ENCODE data around the gene BAIAP2L2. TPM values are rescaled to one million over a fixed set of nuclear protein-coding genes. Genes with fewer than 3 reads are reported as not detected.

The BAIAP2L2 gene
- polyA plus RNA-seq, 2 of the 4 experiments (the other 2 are of a cell fraction), result 3.5 to 4.7 TPM

DNA sequence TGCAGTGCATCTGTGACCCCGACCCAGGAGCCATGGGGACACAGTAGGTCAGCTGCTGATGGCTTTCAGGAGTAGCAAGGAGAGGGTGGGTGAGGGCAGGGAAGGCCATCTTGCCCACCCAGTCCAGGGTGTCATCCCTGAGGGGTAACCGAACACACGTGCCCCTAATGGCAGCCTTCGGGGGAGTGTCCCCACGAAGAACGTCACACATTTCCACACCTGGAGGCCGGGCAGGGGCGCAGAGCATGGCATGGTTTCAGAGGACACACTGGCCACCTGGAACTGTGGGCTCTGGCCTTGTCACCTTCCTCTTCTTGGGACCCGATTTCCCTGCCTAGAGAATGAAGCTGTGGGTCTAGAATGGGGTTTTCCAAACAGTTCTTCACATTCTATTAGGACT is 19.4 kb upstream of the BAIAP2L2 start:
- no peak for DNase-seq (ENCODE audit: low read depth in 1 of 2, low spot score in 1 of 2)
- Histone ChIP-seq H3K9me3 (no peaks in the 10 kb centered on the region), H3K4me1 (no peaks in the 10 kb centered on the region; the same call in 2 of the 3 replicates), H3K4me2 (no peak overlapping the region), H3K27ac (no peak overlapping the region), H3K4me3 (no peak overlapping the region)
- no peak for ATAC-seq
- FAIRE-seq, result no peak
- 86% methylated on average over 7 of the region's 9 CpGs for WGBS (ENCODE audit: missing lambda C conversion rate)
- CTCF ChIA-PET, result interaction anchor here (0.9 to 4.8 kb wide), 2 partner anchors 8 to 15 kb away, joined by 3 to 22 read pairs; no protein-coding TSS in a partner anchor
- TF ChIP-seq RARB (CRISPR knock-in tag; IDR thresholded peaks at IDR 0.05), result no peak
- TF ChIP-seq, protein P1, sequence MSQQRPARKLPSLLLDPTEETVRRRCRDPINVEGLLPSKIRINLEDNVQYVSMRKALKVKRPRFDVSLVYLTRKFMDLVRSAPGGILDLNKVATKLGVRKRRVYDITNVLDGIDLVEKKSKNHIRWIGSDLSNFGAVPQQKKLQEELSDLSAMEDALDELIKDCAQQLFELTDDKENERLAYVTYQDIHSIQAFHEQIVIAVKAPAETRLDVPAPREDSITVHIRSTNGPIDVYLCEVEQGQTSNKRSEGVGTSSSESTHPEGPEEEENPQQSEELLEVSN (IDR thresholded peaks at IDR 0.05; ENCODE audit: borderline replicate concordance, low read depth), result no peak
- TF ChIP-seq NFE2L2 (conservative IDR thresholded peaks at IDR 0.05; ENCODE audit: low read length), result no peak
- no peak for TF ChIP-seq POLR2A (IDR thresholded peaks at IDR 0.05; ENCODE audit: low read length)
- POLR2A ChIA-PET, result no interaction called here

DNA sequence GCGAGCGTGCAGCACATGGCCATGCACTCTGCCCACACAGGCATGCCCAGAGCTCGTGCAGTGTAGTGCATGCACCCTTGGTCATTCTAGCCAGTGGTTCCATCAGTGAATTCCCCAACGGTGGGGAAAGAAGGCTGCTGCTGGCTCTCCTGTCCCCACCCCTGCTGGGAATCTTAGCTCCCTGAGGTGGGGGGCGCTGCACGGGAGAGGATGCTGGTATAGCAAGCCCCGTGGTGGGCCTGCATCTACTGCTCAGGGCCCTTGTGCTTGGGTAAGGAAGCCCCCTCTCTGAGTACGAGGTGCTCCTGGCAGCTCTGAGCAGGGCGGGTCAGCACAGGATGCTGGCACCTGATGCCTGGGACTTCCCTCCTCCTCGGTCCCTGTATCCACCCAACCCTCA is 18.5 kb upstream of the BAIAP2L2 start:
- no peak for ATAC-seq
- no peak overlapping the region for H3K4me3 ChIP-seq
- no peak overlapping the region for H3K4me2 ChIP-seq
- no peaks in the 10 kb centered on the region for H3K4me1 ChIP-seq
- no peaks in the 10 kb centered on the region for H3K9me3 ChIP-seq
- FAIRE-seq, result no peak
- TF ChIP-seq ESRRA (IDR thresholded peaks at IDR 0.05; ENCODE audit: borderline replicate concordance, low read length) (no peak), POLR2A (IDR thresholded peaks at IDR 0.05; ENCODE audit: low read length) (no peak), CEBPB (IDR thresholded peaks at IDR 0.05) (no peak), PHF8 (IDR thresholded peaks at IDR 0.05; ENCODE audit: borderline replicate concordance, low read depth) (no peak), RARB (CRISPR knock-in tag; IDR thresholded peaks at IDR 0.05) (no peak)
- TF ChIP-seq, protein P2, sequence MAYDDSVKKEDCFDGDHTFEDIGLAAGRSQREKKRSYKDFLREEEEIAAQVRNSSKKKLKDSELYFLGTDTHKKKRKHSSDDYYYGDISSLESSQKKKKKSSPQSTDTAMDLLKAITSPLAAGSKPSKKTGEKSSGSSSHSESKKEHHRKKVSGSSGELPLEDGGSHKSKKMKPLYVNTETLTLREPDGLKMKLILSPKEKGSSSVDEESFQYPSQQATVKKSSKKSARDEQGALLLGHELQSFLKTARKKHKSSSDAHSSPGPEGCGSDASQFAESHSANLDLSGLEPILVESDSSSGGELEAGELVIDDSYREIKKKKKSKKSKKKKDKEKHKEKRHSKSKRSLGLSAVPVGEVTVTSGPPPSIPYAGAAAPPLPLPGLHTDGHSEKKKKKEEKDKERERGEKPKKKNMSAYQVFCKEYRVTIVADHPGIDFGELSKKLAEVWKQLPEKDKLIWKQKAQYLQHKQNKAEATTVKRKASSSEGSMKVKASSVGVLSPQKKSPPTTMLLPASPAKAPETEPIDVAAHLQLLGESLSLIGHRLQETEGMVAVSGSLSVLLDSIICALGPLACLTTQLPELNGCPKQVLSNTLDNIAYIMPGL (CRISPR knock-in tag; IDR thresholded peaks at IDR 0.05; ENCODE audit: borderline replicate concordance), result no peak
- TF ChIP-seq, protein P3, sequence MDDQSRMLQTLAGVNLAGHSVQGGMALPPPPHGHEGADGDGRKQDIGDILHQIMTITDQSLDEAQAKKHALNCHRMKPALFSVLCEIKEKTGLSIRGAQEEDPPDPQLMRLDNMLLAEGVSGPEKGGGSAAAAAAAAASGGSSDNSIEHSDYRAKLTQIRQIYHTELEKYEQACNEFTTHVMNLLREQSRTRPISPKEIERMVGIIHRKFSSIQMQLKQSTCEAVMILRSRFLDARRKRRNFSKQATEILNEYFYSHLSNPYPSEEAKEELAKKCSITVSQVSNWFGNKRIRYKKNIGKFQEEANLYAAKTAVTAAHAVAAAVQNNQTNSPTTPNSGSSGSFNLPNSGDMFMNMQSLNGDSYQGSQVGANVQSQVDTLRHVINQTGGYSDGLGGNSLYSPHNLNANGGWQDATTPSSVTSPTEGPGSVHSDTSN (IDR thresholded peaks at IDR 0.05), result no peak
- TF ChIP-seq, protein P4, sequence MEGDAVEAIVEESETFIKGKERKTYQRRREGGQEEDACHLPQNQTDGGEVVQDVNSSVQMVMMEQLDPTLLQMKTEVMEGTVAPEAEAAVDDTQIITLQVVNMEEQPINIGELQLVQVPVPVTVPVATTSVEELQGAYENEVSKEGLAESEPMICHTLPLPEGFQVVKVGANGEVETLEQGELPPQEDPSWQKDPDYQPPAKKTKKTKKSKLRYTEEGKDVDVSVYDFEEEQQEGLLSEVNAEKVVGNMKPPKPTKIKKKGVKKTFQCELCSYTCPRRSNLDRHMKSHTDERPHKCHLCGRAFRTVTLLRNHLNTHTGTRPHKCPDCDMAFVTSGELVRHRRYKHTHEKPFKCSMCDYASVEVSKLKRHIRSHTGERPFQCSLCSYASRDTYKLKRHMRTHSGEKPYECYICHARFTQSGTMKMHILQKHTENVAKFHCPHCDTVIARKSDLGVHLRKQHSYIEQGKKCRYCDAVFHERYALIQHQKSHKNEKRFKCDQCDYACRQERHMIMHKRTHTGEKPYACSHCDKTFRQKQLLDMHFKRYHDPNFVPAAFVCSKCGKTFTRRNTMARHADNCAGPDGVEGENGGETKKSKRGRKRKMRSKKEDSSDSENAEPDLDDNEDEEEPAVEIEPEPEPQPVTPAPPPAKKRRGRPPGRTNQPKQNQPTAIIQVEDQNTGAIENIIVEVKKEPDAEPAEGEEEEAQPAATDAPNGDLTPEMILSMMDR (IDR thresholded peaks at IDR 0.05), result no peak
- TF ChIP-seq, protein P5, sequence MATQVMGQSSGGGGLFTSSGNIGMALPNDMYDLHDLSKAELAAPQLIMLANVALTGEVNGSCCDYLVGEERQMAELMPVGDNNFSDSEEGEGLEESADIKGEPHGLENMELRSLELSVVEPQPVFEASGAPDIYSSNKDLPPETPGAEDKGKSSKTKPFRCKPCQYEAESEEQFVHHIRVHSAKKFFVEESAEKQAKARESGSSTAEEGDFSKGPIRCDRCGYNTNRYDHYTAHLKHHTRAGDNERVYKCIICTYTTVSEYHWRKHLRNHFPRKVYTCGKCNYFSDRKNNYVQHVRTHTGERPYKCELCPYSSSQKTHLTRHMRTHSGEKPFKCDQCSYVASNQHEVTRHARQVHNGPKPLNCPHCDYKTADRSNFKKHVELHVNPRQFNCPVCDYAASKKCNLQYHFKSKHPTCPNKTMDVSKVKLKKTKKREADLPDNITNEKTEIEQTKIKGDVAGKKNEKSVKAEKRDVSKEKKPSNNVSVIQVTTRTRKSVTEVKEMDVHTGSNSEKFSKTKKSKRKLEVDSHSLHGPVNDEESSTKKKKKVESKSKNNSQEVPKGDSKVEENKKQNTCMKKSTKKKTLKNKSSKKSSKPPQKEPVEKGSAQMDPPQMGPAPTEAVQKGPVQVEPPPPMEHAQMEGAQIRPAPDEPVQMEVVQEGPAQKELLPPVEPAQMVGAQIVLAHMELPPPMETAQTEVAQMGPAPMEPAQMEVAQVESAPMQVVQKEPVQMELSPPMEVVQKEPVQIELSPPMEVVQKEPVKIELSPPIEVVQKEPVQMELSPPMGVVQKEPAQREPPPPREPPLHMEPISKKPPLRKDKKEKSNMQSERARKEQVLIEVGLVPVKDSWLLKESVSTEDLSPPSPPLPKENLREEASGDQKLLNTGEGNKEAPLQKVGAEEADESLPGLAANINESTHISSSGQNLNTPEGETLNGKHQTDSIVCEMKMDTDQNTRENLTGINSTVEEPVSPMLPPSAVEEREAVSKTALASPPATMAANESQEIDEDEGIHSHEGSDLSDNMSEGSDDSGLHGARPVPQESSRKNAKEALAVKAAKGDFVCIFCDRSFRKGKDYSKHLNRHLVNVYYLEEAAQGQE (IDR thresholded peaks at IDR 0.05), result no peak
- no peak overlapping the region for H3K27ac ChIP-seq
- DNase-seq (ENCODE audit: low read depth in 1 of 2, low spot score in 1 of 2), result no peak
- 83% methylated on average over 5 of the region's 10 CpGs for WGBS (ENCODE audit: missing lambda C conversion rate)
- ChIA-PET POLR2A (no interaction called here), CTCF (interaction anchor here (0.7 to 4.8 kb wide), 4 partner anchors 9 to 21 kb away, joined by 3 to 22 read pairs (median 4); no protein-coding TSS in a partner anchor)

DNA sequence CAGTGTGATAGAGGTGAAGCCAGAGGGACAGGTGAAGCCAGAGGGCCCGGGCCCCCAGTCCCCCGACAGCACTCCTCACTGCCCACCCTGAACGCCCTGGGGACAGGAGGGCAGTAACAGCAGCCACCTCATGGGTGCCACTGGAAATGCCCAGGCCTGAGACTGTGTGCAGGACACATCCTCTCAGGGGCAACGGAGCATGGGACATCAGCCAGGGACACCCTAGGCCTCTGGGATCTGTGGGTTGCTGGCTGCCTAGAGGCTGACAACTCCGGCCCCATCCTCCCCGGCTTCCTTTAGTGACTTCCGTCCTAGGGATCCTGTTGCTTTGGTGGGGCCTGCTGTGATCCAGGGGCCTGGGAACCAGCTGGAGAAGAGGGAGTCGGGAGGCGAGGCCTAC is 17.4 kb upstream of the BAIAP2L2 start:
- no peaks in the 10 kb centered on the region for H3K9me3 ChIP-seq
- no peak overlapping the region for H3K4me3 ChIP-seq
- no peak overlapping the region for H3K27ac ChIP-seq
- DNase-seq (ENCODE audit: low read depth in 1 of 2, low spot score in 1 of 2) (no peak), FAIRE-seq (no peak), ATAC-seq (no peak)
- ChIA-PET CTCF (interaction anchor here (1.2 to 4.8 kb wide), 3 partner anchors 9 to 22 kb away, joined by 3 to 22 read pairs (median 5); no protein-coding TSS in a partner anchor), POLR2A (no interaction called here)
- no peak overlapping the region for H3K4me2 ChIP-seq
- H3K4me1 ChIP-seq, result no peaks in the 10 kb centered on the region
- no CpG with 5 or more reads among the region's 9 CpGs for WGBS (ENCODE audit: missing lambda C conversion rate)
- TF ChIP-seq RARB (CRISPR knock-in tag; IDR thresholded peaks at IDR 0.05), result no peak
- TF ChIP-seq, protein P5 (IDR thresholded peaks at IDR 0.05), result no peak
- TF ChIP-seq, protein P4 (IDR thresholded peaks at IDR 0.05), result no peak
- TF ChIP-seq SMC3 (IDR thresholded peaks at IDR 0.05), result no peak
- no peak for TF ChIP-seq CHD4 (IDR thresholded peaks at IDR 0.05; ENCODE audit: borderline replicate concordance)
- TF ChIP-seq, protein P6, sequence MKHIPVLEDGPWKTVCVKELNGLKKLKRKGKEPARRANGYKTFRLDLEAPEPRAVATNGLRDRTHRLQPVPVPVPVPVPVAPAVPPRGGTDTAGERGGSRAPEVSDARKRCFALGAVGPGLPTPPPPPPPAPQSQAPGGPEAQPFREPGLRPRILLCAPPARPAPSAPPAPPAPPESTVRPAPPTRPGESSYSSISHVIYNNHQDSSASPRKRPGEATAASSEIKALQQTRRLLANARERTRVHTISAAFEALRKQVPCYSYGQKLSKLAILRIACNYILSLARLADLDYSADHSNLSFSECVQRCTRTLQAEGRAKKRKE (CRISPR knock-in tag; IDR thresholded peaks at IDR 0.05; ENCODE audit: low read depth), result no peak

Measured in A549 (cell line).